GM10847 (cell line): ENCODE data around the gene P2RY6.

Experiments used
- POLR2A ChIP-seq: IDR thresholded peaks from 2 replicates; pipeline ENCODE4 v1.6.1; 2011; ENCODE audit not compliant: insufficient read length; ENCODE audit errors: extremely low read depth

P2RY6 gene

GRCh38 chr11:73267122-73267846 lies 4.9 kb upstream of the P2RY6 start:
- no peak for TF ChIP-seq POLR2A

GRCh38 chr11:73267906-73268540 lies 4.1 kb upstream of the P2RY6 start:
- TF ChIP-seq POLR2A, result no peak

GRCh38 chr11:73268671-73269271 lies 3.4 kb upstream of the P2RY6 start:
- TF ChIP-seq POLR2A, result no peak

DNA sequence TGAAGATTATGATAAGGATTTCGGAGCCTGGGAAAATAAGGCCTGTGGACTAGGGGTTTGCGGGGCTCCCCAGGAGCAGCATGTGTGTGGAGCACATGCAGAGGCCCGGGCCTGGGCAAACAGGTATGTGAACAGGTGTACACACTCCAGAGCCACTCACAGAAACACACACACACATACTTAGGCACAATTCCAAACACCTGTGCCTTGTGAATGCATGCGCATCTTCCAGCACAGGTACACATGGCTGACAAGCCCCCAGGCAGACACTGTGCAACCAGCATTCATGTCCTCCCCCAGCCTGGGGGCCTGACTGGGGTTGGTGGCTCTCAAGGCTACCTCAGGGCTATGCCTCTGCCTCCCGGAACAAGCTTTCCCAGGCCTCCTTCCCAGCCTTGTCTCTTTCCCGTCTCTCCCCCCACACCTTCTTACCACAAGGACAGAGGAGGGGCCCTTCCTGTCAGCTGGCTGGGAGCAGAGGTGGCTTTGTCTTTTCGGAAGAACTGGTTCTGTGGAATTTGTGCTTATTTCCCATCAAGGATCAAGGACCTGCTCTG lies 2.6 kb upstream of the P2RY6 start:
- TF ChIP-seq POLR2A, result no peak

DNA sequence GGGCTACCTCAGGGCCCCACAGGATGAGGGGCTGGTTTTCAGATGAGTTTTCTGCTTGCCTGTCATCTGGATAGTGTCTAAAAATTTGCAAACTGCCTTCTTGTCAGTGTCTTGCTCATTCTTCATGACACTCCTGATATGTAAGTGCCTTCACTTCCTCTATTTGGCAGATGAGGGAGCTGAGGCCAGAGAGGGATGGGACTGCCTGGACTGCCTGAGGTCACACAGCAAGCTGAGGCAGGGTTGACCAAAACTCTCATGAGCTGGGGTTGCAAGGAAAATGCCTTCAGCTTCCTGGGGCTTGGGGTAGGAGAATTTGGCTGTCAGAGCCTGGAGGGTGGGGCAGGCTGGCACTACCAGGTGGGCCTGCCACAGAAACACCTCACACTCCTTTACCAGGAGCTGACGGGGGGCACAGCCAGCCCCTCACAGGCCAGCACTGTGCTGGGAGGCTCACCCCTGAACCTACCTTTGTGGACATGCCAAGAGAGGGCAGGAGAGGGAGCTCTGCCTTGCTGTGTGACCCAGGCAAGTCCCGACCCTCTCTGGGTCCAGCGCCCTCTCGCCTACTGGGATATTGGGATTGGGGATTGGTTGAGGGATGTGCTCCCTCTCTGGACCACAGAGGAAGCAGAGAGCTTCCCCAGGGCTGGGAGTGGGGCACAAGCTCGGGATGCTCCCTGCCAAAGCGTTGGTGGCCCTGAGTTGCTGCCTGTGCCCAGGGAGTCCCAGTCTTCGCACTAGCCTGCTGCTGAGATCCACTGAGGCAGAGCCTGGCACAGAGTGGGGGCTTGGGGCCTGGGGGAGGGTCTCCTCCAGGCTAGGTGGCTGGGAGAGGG lies 1.9 kb upstream of the P2RY6 start:
- TF ChIP-seq POLR2A, result no peak

DNA sequence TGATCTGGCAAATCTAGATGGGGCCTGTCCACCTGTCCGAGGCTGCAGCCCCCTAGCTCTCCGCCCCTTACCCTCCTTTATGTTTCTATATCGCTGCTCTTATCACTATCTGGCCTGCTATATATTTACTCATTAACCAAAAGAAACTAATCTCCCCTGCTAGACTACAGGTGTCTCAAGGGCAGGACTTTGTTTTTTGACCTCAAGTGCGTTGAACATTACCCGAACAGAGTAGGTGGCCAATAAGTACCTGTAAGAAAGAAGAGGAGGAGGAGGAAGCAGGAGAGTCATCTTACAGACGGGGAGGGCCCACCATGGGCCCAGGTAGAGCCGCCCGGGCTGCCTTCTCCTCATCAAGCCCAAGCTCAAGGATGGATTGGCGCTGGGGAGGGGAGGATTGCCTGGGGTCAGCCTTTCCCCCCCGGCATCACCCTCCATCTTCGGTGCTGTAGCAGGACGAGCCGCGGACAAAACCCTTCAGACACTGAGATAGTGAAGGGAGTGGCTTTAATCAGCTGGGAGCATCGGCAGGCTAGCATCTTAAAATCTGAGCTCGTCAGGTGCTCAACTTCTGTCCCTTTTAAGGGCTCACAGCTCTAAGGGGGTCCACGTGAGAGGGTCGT lies 1.2 kb upstream of the P2RY6 start:
- no peak for TF ChIP-seq POLR2A

- no peak for TF ChIP-seq POLR2A
Measured at GRCh38 chr11:73272680-73273038, 521 bp downstream of the P2RY6 start.

DNA sequence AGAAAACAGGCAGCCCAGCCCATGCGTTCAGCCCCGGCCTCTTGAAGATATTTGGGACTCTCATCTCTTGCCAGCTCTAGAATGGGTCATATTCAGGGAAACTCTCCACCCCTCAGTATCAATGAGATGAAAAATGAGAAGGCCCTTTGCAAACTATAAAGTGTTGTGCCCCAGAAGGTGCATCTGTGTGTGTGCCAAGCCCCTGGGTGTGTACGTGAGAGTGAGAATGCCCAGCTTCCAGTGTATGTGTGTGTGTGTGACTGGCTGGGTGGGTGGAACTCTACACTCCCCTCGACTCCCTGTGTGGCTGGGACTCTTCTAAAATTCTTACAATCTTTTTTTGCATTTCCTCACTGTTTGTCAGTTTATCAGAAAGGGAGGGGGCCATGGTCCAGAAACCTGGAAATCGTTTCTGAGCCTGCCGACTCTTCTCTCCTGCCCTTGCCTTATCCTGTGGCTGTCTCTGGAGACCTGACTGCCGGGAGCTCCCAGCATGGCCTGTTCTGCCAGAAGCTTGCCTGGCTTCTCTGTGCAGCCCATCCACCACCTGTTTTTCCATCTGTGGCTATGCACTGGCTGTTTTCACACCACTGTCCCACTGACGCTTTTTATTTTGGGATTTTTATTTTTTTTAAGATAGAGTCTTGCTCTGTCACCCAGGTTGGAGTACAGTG lies 1.2 kb downstream of the P2RY6 start:
- no peak for TF ChIP-seq POLR2A

DNA sequence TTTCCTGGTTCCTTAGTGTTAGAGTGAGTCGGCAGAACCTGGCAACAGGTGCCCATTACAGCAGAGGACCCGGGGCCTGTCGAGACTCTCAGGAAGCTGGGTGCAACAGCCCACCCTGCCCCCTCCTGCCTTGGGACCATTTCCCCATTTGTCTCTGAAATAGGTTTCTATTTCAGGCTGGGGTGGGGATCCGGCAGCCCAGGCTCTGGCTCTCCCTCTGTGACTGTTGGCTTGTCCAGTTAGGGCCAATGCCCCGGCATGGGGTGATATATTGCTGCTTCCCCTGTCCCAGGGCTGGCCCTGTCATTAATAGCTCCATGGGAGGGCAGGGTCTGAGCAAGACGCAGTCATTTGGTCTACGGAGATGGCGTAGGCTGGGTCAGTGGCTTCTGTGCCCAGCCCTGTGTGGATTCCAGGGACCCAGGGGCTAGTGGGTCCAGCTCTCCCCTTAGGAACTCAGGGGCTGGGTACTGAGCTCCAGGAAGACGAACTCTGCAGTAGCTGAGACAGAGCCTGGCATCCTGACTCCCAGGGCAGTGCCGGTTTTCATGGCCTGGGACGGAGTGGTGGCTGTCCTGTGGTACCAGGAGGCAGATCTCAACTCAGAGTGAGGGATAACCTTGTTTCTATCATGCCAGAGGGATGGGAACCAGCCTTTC lies 2.7 kb downstream of the P2RY6 start:
- TF ChIP-seq POLR2A, result no peak

DNA sequence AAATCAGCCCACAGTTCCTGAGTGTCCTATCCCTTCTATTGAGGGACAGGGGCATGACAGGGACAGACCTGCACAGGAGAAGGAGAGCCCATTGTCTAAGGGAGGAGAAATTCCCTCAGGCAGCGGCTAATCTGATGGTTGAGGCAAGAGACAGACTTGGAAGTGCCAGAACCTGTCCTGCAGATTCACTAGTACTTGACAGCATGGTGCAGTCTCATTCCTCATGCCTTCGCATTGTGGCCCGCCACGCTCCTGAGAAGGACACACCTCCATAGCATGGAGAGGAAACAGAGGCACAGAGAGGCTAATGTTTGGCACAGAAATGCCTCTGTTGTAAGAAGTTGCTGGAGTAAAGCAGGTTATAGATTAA lies 3.2 kb downstream of the P2RY6 start:
- TF ChIP-seq POLR2A, result no peak

- TF ChIP-seq POLR2A, result no peak
Measured at GRCh38 chr11:73277467-73277866, 5.3 kb downstream of the P2RY6 start.

- TF ChIP-seq POLR2A, result no peak
Measured at GRCh38 chr11:73280626-73281025, 8.5 kb downstream of the P2RY6 start.

DNA sequence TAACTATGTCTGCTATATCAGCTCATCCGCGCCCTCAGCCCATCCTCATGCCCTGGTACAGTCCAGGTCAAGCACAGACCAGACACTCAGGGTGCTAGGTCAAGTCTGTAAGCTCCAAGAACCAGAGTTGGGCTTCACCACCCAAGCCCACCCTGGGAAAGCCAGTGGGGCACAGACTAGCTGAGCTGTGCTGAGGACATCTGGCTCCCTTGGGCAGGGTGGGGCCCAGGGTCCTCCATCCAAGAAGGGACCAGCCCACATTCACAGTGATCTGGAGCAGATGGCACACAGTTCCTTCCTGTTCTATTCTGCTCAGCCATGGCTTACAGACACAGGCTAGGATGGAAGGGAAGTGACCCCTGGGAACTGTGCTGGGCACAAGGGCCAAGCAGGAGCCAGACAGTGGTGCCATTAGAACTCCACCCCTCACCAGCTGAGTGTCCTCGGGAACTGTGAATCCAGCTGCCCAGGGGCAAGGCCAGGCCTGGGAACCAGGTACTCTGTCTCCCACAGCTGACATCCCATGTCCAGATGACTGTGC lies 9.1 kb downstream of the P2RY6 start:
- no peak for TF ChIP-seq POLR2A
